ENCODE measurements around the gene RASL10A. TPM values are rescaled to one million over a fixed set of nuclear protein-coding genes. Genes with fewer than 3 reads are reported as not detected.

Gene RASL10A
- total and polyA plus RNA-seq, 9 of the 15 experiments (the other 6 are each of a cell fraction or from before 2014, with no cell fraction given), result 0.17 to 1.2 (median 0.45) TPM; not detected in 3

GRCh38 chr22:29270475-29271271 lies 44.8 kb downstream of the RASL10A start (continued):
- TF ChIP-seq E2F6 (IDR thresholded peaks at IDR 0.05; ENCODE audit: borderline replicate concordance in 1 of 2, extremely low read depth in 1 of 2, insufficient read depth in 1 of 2, insufficient read length in 1 of 2, low read depth in 1 of 2, low read length in 1 of 2, poor library complexity in 1 of 2, severe bottlenecking in 1 of 2) (no peak), CBX1 (IDR thresholded peaks at IDR 0.05; ENCODE audit: low read depth) (no peak), PRDM10 (IDR thresholded peaks at IDR 0.05; ENCODE audit: partially characterized antibody) (no peak), SAFB (IDR thresholded peaks at IDR 0.05; ENCODE audit: borderline replicate concordance, low read depth, low read length) (no peak), SMARCA4 (IDR thresholded peaks at IDR 0.05) (0 out of 2 replicates have a peak, but pooled peaks have one; percentile 30), RBFOX2 (IDR thresholded peaks at IDR 0.05; ENCODE audit: low read depth, low read length) (no peak), ZKSCAN1 (IDR thresholded peaks at IDR 0.05; ENCODE audit: low read depth, low read length) (no peak), CBX2 (IDR thresholded peaks at IDR 0.05; ENCODE audit: insufficient read depth, low read length, poor library complexity, severe bottlenecking) (no peak), KDM1A (IDR thresholded peaks at IDR 0.05) (peak; percentile 98), POLR2AphosphoS2 (IDR thresholded peaks at IDR 0.05; ENCODE audit: low read length) (0 out of 2 replicates have a peak, but pooled peaks have one; percentile 37), TAL1 (IDR thresholded peaks at IDR 0.05) (peak; percentile 62), ZNF253 (CRISPR knock-in tag; conservative IDR thresholded peaks at IDR 0.05) (no peak), ARID1B (IDR thresholded peaks at IDR 0.05) (peak; percentile 81), ZBTB17 (CRISPR knock-in tag; IDR thresholded peaks at IDR 0.05) (no peak), KLF1 (tag; IDR thresholded peaks at IDR 0.05) (no peak), RBM15 (IDR thresholded peaks at IDR 0.05; ENCODE audit: insufficient read depth, low read length) (no peak), RBM22 (IDR thresholded peaks at IDR 0.05; ENCODE audit: low read depth, low read length, poor library complexity, severe bottlenecking) (no peak), GATAD2B (IDR thresholded peaks at IDR 0.05; ENCODE audit: borderline replicate concordance) (no peak), FOXK2 (conservative IDR thresholded peaks at IDR 0.05 in 1 of 2, IDR thresholded peaks at IDR 0.05 in 1 of 2; ENCODE audit: low read depth in 2 of 2) (no peak), PHTF2 (CRISPR knock-in tag; IDR thresholded peaks at IDR 0.05) (no peak)
- TF ChIP-seq, protein P1, sequence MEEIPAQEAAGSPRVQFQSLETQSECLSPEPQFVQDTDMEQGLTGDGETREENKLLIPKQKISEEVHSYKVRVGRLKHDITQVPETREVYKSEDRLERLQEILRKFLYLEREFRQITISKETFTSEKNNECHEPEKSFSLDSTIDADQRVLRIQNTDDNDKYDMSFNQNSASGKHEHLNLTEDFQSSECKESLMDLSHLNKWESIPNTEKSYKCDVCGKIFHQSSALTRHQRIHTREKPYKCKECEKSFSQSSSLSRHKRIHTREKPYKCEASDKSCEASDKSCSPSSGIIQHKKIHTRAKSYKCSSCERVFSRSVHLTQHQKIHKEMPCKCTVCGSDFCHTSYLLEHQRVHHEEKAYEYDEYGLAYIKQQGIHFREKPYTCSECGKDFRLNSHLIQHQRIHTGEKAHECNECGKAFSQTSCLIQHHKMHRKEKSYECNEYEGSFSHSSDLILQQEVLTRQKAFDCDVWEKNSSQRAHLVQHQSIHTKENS (CRISPR knock-in tag; IDR thresholded peaks at IDR 0.05), result no peak

All from K562 (cell line).